ENCODE results near the gene ANKRD55.
"Not testable (repeated sequence)": the region's sequence is repeated elsewhere in the genome, so short reads cannot be mapped to it uniquely, and the experiment has no call there.

Gene ANKRD55

GRCh38 chr5:56142614-56143372 is 90.3 kb downstream of the ANKRD55 start:
- DNase-seq, result no peak

DNA sequence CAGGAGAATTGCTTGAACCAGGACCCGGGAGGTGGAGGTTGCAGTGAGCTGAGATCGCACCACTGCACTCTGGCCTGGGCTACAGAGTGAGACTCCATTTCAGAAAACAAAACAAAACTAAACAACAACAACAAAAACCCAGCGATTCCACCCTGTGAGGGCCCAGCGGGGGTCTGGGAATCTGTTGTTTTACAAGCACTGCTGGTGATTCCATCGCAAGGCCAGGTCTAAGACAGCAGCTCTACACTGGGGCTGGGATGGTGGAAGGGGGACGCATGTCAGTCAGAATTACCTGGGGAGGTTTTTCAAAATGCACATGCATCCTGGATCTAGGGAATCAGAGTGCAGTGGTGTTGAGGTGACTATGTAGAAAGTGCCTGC is 90.9 kb downstream of the ANKRD55 start:
- DNase-seq, result no peak

DNA sequence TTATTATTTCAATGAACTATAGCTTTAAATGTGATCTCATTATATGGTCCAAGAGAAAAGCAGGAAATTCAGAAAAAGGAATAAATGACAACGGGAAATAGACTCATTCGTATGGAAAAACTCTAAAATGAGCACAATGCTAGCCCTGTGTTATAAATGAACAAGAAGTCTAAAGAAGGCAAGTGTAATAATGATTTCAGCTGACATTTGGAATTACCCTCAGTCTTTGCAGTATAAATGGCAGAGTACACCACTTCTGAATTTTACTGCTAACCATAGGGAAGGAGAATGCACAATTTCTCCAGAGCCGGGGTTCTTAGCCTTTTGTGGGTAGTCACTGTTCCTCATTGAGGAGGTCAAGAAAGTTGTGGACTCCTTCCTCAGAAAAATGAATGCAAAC is 93.1 kb downstream of the ANKRD55 start:
- DNase-seq, result no peak

DNA sequence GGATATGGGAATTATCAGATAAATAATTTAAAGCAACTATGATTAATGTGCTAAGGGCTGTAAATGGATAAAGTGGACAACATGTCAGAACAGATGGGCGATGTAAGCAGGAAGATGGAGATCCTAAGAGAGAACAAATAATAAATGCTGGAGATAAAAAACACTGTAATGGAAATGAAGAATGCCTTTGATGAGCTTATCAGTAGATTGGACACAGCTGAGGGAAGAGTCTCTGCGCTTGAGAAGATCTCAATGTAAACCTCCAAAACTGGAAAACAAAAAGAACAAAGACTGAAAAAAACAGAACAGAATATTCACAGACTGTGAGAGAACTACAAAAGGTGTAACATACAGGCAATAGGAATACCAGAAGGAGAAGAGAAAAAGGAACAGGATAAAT is 102.5 kb downstream of the ANKRD55 start:
- no peak for DNase-seq

- DNase-seq, result no peak
Observed at GRCh38 chr5:56129288-56129687, 103.8 kb downstream of the ANKRD55 start.

DNA sequence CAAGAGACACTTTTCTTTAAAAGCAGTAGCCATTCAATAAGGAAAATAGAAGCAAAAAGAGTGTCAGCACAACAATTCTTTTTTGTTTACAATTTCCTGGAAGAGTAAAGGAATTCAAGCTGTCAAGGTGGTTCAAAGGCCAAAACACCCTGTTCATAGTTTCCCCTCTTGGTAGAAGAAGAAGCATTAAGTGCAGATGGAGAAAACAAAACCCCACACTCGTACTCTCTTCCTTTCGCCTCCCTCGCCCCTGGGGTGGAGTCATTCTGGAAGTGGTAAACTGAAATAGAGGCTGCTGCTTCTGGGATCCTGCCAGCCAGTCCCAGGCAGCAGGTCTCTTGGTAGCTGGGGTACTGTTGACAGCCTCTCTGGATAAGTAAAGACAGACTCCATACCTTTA is 105.0 kb downstream of the ANKRD55 start:
- no peak for DNase-seq

- DNase-seq, result no peak
Observed at GRCh38 chr5:56126487-56127179, 106.5 kb downstream of the ANKRD55 start.

GRCh38 chr5:56123531-56124243 is 109.4 kb downstream of the ANKRD55 start:
- DNase-seq, result no peak

GRCh38 chr5:56122360-56122985 is 110.7 kb downstream of the ANKRD55 start:
- DNase-seq, result not testable (repeated sequence)

- DNase-seq, result no peak
Observed at GRCh38 chr5:56119050-56119449, 114.1 kb downstream of the ANKRD55 start.

DNA sequence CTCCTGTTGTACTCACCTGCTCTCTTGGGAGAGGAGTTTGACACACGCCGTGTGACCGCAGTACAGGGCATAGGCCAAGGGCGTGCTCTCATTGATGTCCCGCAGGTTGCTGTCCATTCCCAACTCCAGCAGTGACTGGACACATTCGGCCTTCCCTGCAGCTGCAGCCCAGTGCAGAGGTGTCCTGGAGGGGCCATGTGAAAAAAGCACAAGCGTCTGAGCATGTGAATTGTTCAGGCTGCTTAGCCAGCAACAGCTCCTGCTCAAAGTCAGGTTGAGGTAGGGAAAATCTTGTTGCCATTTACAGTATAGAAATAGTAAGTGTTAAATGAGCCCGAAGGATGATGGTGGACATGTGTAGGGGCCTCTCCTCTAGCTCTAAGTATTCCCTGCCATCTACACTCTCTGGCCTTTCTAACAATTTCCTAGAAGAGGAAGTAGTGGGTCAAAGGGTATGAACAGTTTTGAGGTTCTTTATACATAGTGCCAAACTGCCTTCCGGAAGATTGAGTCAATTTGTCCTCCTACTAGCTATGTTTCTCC is 116.5 kb downstream of the ANKRD55 start:
- DNase-seq, result no peak

DNA sequence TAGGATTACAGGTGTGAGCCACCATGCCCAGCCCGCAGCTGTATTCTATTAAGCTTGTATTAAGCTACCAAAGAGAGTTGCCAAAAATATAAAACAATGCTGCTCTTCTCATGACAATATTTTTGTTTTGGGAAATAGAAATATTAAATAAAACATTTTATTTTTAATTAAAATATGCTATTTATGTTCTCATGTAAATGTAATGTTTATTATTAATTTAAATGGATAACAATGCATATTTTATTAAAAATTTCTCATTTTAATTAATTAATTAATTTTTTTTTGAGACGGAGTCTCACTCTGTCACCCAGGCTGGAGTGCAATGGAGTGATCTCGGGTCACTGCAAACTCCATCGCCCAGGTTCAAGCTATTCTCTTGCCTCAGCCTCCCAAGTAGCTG is 117.5 kb downstream of the ANKRD55 start:
- no peak for DNase-seq

GRCh38 chr5:56112526-56113121 is 120.5 kb downstream of the ANKRD55 start:
- DNase-seq, result no peak

GRCh38 chr5:56111404-56111781 is 121.7 kb downstream of the ANKRD55 start:
- DNase-seq, result no peak

- no peak for DNase-seq
Observed at GRCh38 chr5:56110646-56111403, 122.3 kb downstream of the ANKRD55 start.

- no peak for DNase-seq
Observed at GRCh38 chr5:56108246-56108645, 124.9 kb downstream of the ANKRD55 start.

DNA sequence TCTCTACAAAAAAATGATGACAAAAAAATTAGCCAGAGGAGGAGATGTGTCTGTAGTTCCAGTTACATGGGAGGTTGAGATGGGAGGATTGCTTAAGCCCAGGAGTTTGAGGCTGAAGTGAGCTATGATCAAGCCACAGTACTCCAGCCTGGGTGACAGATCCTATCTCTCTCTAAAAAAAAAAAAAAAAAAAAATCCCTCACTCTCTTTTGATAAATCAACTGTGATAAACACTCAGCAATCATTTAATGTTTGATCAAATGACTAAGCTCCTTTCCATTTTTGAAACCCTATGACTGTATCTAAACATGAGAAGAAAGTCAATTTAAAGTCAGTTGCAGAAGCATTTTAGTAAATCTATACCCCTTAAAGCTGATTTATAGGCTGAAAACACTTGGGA is 126.3 kb downstream of the ANKRD55 start:
- no peak for DNase-seq

DNA sequence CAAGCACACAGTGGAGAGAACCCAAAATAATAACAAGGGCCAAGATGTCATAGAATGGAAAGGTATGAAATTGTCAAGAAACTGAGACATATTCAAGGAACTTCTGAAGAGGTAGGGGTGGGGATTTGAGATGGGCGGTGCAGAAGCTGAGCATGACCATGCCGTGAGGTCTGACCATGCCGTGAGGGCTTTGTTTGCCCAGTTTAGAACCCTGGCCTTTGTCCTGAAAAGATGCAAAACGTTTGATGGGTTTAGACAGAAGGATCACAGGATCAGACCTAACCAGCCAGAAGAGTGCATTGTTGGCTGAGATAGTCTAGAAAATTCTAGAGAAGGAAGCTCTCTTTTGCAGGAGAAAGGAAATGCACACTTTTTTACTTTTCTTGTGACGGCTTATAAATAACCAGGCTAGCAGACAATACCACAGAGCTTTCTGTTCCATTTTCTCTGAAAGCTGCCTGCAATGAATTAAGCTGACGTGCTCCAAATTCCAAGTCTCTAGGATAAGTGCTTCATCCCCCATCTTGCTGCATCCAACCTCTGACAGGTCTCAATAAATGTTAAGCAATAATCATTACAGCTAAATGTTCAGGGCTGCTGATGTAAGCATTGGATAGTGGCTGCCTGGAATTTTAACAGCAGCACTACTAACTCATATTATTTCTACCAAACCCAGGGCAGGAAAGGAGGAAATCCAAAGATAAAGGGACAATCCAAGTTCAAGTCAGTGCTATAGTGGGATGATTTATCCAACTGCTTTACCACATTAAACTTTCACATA is 127.4 kb downstream of the ANKRD55 start:
- DNase-seq, result no peak

GRCh38 chr5:56102889-56103288 is 130.2 kb downstream of the ANKRD55 start:
- no peak for DNase-seq

DNA sequence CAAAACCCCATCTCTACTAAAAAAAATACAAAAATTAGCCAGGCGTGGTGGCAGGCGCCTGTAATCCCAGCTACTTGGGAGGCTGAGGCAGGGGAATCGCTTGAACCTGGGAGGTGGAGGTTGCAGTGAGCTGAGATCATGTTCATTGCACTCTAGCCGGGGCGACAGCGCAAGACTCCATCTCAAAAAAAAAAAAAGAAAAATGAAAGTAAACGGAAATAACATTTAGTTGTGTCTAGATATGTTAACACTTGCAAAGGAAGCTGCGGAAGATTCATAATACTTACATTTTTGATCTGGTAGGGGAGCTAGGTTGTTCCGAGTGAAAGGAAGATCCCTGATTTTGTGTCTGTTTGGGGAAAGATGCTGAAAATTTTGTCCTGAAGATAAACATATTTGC is 130.9 kb downstream of the ANKRD55 start:
- not testable (repeated sequence) for DNase-seq

DNA sequence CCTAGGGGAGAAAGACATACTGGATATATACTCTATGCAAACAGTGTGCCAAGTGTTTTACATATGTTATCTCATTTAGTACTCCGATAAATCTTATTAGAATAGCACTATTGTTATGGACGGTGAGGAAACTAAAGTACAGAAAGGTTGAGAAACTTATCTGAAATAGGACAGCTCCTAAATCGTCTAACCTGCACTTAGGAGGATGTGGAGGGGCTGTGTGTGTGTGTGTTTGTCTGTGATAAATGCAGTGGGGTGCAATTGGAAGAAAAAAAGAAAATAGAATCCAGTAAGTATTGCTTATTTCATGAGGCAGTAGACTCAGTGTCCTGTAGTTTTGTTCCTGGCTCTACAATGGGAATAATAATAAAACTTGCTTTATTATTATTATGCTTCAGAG is 131.9 kb downstream of the ANKRD55 start:
- no peak for DNase-seq
